NT2/D1 (cell line): ENCODE data around the gene OR5B3.

Source experiments
- DNase-seq: peaks from one replicate; pipeline ENCODE4 v3.0.0-alpha.2; 2011; ENCODE audit warnings: low read depth, low spot score
- H3K27me3 ChIP-seq: 2 replicates; pipeline ENCODE4 v1.6.0; 2011; ENCODE audit warnings: mild to moderate bottlenecking; ENCODE audit not compliant: insufficient read length, insufficient read depth
- H3K36me3 ChIP-seq: 2 replicates; pipeline ENCODE4 v1.6.1; 2011; ENCODE audit warnings: mild to moderate bottlenecking, low read length, mixed read lengths; ENCODE audit not compliant: insufficient read depth, insufficient read length
- H3K4me1 ChIP-seq: 2 replicates; pipeline ENCODE4 v1.5.1; 2011; ENCODE audit not compliant: insufficient read depth, insufficient read length
- H3K4me3 ChIP-seq: 2 replicates; pipeline ENCODE4 v1.5.1; 2011; ENCODE audit warnings: low read depth; ENCODE audit not compliant: insufficient read length
- H3K9ac ChIP-seq: 2 replicates; pipeline ENCODE4 v1.6.0; 2011; ENCODE audit warnings: low read depth; ENCODE audit not compliant: insufficient read length
- H3K9me3 ChIP-seq: 2 replicates; pipeline ENCODE4 v1.5.1; 2011; ENCODE audit warnings: mild to moderate bottlenecking, low read length; ENCODE audit not compliant: insufficient read depth
- SUZ12 ChIP-seq: IDR thresholded peaks from 2 replicates; pipeline ENCODE4 v1.6.1; 2011; ENCODE audit not compliant: insufficient read length, insufficient read depth; ENCODE audit errors: extremely low read depth
- YY1 ChIP-seq: IDR thresholded peaks from 2 replicates; pipeline ENCODE4 v1.6.1; 2011; ENCODE audit not compliant: insufficient read length, insufficient read depth
- ZNF274 ChIP-seq: IDR thresholded peaks from 2 replicates; pipeline ENCODE4 v1.6.1; 2011; ENCODE audit warnings: mild to moderate bottlenecking, low read depth, low read length

The OR5B3 gene

GRCh38 chr11:58406774-58407173 lies at the start of gene OR5B3:
Gene OR5B3, minus strand, starts transcription at chr11:58406874. Its CDS starts 3,465 bp downstream, at chr11:58403409.
- no peaks in the 10 kb centered on the region for H3K36me3 ChIP-seq
- H3K4me3 ChIP-seq, result no peak within 1 kb of the TSS
- no peaks in the 10 kb centered on the region for H3K9me3 ChIP-seq
- no peak for DNase-seq
- TF ChIP-seq SUZ12 (no peak), ZNF274 (no peak), YY1 (no peak)
- H3K4me1 ChIP-seq, result no peaks in the 10 kb centered on the region
- H3K27me3 ChIP-seq, result no peaks in the 10 kb centered on the region
- no peak within 1 kb of the TSS for H3K9ac ChIP-seq

GRCh38 chr11:58451585-58451984 lies 44.9 kb upstream of the OR5B3 start:
- DNase-seq, result no peak
- no peaks in the 10 kb centered on the region for H3K4me1 ChIP-seq
- no peaks in the 10 kb centered on the region for H3K36me3 ChIP-seq
- no peak overlapping the region for H3K4me3 ChIP-seq
- no peaks in the 10 kb centered on the region for H3K9me3 ChIP-seq
- H3K27me3 ChIP-seq, result no peaks in the 10 kb centered on the region
- TF ChIP-seq SUZ12, result no peak
- TF ChIP-seq ZNF274, result no peak
- no peak for TF ChIP-seq YY1
- no peak overlapping the region for H3K9ac ChIP-seq

DNA sequence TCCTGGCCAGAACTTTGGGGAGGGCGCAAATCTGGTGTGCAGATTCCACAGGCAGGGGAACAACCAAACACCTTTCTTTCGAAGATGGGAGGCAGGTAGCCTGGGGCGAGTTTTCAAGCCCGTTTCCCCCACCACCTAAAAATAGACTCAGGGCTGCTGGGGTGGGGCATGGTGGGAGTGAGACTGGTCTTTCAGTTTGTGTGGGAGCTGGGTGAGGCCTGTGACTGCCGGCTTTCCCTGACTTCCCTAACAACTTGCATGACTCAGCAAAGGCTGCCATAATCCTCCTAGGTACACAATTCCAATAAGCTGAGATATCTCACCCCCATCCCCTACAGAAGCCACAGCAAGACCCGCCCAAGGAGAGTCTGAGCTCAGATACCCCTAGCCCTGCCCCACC lies 39.6 kb upstream of the OR5B3 start:
- peaks cover 16% of the 10 kb centered on the region; the same call in 1 of the 2 replicates for H3K9me3 ChIP-seq
- H3K4me1 ChIP-seq, result no peaks in the 10 kb centered on the region
- no peak for DNase-seq
- no peaks in the 10 kb centered on the region for H3K27me3 ChIP-seq
- no peak overlapping the region for H3K9ac ChIP-seq
- TF ChIP-seq SUZ12 (no peak), YY1 (no peak), ZNF274 (no peak)
- H3K36me3 ChIP-seq, result no peaks in the 10 kb centered on the region
- H3K4me3 ChIP-seq, result no peak overlapping the region

- no peak overlapping the region for H3K4me3 ChIP-seq
- peaks cover 16% of the 10 kb centered on the region; the same call in 1 of the 2 replicates for H3K9me3 ChIP-seq
- no peaks in the 10 kb centered on the region for H3K36me3 ChIP-seq
- H3K27me3 ChIP-seq, result no peaks in the 10 kb centered on the region
- TF ChIP-seq ZNF274, result no peak
- TF ChIP-seq SUZ12, result no peak
- TF ChIP-seq YY1, result no peak
- DNase-seq, result no peak
- H3K4me1 ChIP-seq, result no peaks in the 10 kb centered on the region
- H3K9ac ChIP-seq, result no peak overlapping the region
Observed at GRCh38 chr11:58444300-58444699, 37.6 kb upstream of the OR5B3 start.

- Histone ChIP-seq H3K9ac (no peak within 1 kb of the TSS), H3K36me3 (no peaks in the 10 kb centered on the region), H3K27me3 (no peaks in the 10 kb centered on the region), H3K4me3 (no peak within 1 kb of the TSS), H3K4me1 (no peaks in the 10 kb centered on the region), H3K9me3 (peaks cover 16% of the 10 kb centered on the region)
- no peak for DNase-seq
- no peak for TF ChIP-seq SUZ12
- no peak for TF ChIP-seq YY1
- no peak for TF ChIP-seq ZNF274
Observed at GRCh38 chr11:58442136-58442535, 35.5 kb upstream of the OR5B3 start, which contains the start of gene OR5B12. Gene OR5B12, minus strand, starts transcription at chr11:58442236. Its CDS starts 2,085 bp downstream, at chr11:58440151.

DNA sequence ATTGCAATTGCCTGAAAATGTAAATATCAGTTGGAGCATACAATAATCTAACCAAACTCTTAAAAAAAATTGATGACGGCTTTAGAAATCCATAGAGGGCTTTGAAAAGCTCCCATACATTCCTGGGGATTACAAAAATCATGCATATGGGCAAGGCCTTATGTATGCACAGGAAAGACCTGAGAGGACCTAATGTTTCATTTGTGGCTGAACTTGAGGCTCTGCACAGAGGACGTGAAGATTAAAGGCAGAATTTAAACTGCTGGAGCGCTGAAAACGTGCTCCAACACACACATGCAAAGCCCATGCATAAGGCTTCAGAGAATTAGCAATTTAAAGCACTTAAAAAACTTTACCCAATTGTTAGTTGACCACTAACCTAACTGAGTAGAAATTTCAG lies 31.8 kb upstream of the OR5B3 start:
- H3K36me3 ChIP-seq, result no peaks in the 10 kb centered on the region
- peaks cover 3% of the 10 kb centered on the region; the same call in 1 of the 2 replicates for H3K9me3 ChIP-seq
- TF ChIP-seq YY1 (no peak), SUZ12 (no peak), ZNF274 (no peak)
- no peaks in the 10 kb centered on the region for H3K27me3 ChIP-seq
- no peaks in the 10 kb centered on the region for H3K4me1 ChIP-seq
- no peak overlapping the region for H3K9ac ChIP-seq
- no peak for DNase-seq
- no peak overlapping the region for H3K4me3 ChIP-seq

DNA sequence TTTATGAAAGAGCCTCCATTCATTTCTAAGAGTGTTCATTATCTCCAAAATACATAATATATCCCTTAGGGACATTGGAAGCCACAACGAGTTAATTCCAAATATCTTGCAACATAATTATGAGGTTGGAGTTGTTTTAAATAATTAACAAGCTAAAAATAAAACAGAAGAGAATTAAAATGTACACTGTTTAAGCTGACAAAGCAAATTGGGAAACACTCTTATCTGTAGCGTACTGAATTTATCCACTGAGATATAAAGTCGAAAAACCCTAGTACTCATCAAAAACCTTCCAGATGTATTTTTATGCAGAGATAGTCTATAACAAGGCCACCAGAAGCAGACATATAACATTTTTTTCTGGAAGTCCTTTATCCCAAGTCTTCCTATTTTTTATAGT lies 27.5 kb upstream of the OR5B3 start:
- Histone ChIP-seq H3K27me3 (no peaks in the 10 kb centered on the region), H3K4me3 (no peak overlapping the region), H3K4me1 (no peaks in the 10 kb centered on the region), H3K9ac (no peak overlapping the region), H3K9me3 (peaks cover 3% of the 10 kb centered on the region; the same call in 1 of the 2 replicates), H3K36me3 (no peaks in the 10 kb centered on the region)
- no peak for DNase-seq
- TF ChIP-seq YY1, result no peak
- no peak for TF ChIP-seq SUZ12
- TF ChIP-seq ZNF274, result no peak
